GM18907 (cell line): ENCODE results near the gene SMIM35.
"Not testable (repeated sequence)": the region's sequence is repeated elsewhere in the genome, so short reads cannot be mapped to it uniquely, and the experiment has no call there.

Experiments used
- ATAC-seq: cut with Tn5 transposase; IDR thresholded peaks from one replicate; pipeline ENCODE4 v1.9.1; 2021; ENCODE audit warnings: mild to moderate bottlenecking, moderate library complexity; ENCODE audit not compliant: unreplicated experiment

The SMIM35 gene

GRCh38 chr11:118082880-118083552 is 3.7 kb downstream of the SMIM35 start:
- no peak for ATAC-seq

GRCh38 chr11:118081241-118081958 is 5.4 kb downstream of the SMIM35 start:
- ATAC-seq = no peak

GRCh38 chr11:118080296-118080695 is 6.5 kb downstream of the SMIM35 start:
- ATAC-seq = no peak

- no peak for ATAC-seq
These were observed 7.3 kb downstream of the SMIM35 start for GRCh38 chr11:118079491-118079890.

GRCh38 chr11:118078911-118079411 is 7.8 kb downstream of the SMIM35 start:
- no peak for ATAC-seq

- no peak for ATAC-seq
These were observed 9.9 kb downstream of the SMIM35 start, which contains the start of gene TMPRSS4 for GRCh38 chr11:118076754-118077281. TMPRSS4 (plus strand) TSS chr11:118077078; CDS start chr11:118077303, 225 bp downstream.

- no peak for ATAC-seq
These were observed 12.0 kb downstream of the SMIM35 start for GRCh38 chr11:118074785-118075184.

- no peak for ATAC-seq
These were observed 12.6 kb downstream of the SMIM35 start for GRCh38 chr11:118074091-118074685.

- ATAC-seq = no peak
These were observed 13.2 kb downstream of the SMIM35 start for GRCh38 chr11:118073554-118073953.

GRCh38 chr11:118071416-118072030 is 15.2 kb downstream of the SMIM35 start:
- no peak for ATAC-seq

GRCh38 chr11:118068945-118069612 is 17.7 kb downstream of the SMIM35 start:
- no peak for ATAC-seq

- no peak for ATAC-seq
These were observed 18.4 kb downstream of the SMIM35 start for GRCh38 chr11:118068206-118068944.

- ATAC-seq = no peak
These were observed 19.8 kb downstream of the SMIM35 start for GRCh38 chr11:118067006-118067405.

- ATAC-seq = no peak
These were observed 21.4 kb downstream of the SMIM35 start for GRCh38 chr11:118065384-118065783.

GRCh38 chr11:118064956-118065355 is 21.8 kb downstream of the SMIM35 start:
- ATAC-seq = no peak

GRCh38 chr11:118062631-118063030 is 24.1 kb downstream of the SMIM35 start:
- ATAC-seq = not testable (repeated sequence)

GRCh38 chr11:118062181-118062580 is 24.6 kb downstream of the SMIM35 start:
- ATAC-seq = not testable (repeated sequence)

- no peak for ATAC-seq
These were observed 25.1 kb downstream of the SMIM35 start for GRCh38 chr11:118061586-118062125.

GRCh38 chr11:118060869-118061268 is 25.9 kb downstream of the SMIM35 start:
- no peak for ATAC-seq
